HEK293 (cell line): Measurements from ENCODE around the gene WASHC4.

Experiments
- BCL11A ChIP-seq: fragments of 450-650 bp; formaldehyde crosslinking; IDR thresholded peaks from 2 replicates; pipeline ENCODE4 v1.5.1; 2016; ENCODE audit warnings: low read depth, missing biosample characterization, missing genetic modification characterization
- KLF10 ChIP-seq: fragments of 450-650 bp; IDR thresholded peaks from 2 replicates; pipeline ENCODE4 v1.5.1; 2018; ENCODE audit warnings: missing biosample characterization, mild to moderate bottlenecking, missing genetic modification characterization
- KLF9 ChIP-seq: fragments of 450-650 bp; formaldehyde crosslinking; IDR thresholded peaks from 2 replicates; pipeline ENCODE4 v1.5.1; 2016; ENCODE audit warnings: missing biosample characterization, missing genetic modification characterization, low read depth
- SALL2 ChIP-seq: fragments of 450-650 bp; formaldehyde crosslinking; IDR thresholded peaks from 2 replicates; pipeline ENCODE4 v1.5.0; 2017; ENCODE audit warnings: missing biosample characterization, mild to moderate bottlenecking, missing genetic modification characterization, borderline replicate concordance
- YY2 ChIP-seq: fragments of 450-650 bp; formaldehyde crosslinking; IDR thresholded peaks from 2 replicates; pipeline ENCODE4 v1.5.1; 2016; ENCODE audit warnings: missing biosample characterization, missing genetic modification characterization
- ZBTB48 ChIP-seq: fragments of 450-650 bp; formaldehyde crosslinking; IDR thresholded peaks from 2 replicates; pipeline ENCODE4 v1.5.1; 2016; ENCODE audit warnings: missing biosample characterization, missing genetic modification characterization
- ZEB2 ChIP-seq: fragments of 450-650 bp; formaldehyde crosslinking; IDR thresholded peaks from 2 replicates; pipeline ENCODE4 v1.5.1; 2016; ENCODE audit warnings: missing biosample characterization, missing genetic modification characterization
- ZFP37 ChIP-seq: fragments of 450-650 bp; formaldehyde crosslinking; IDR thresholded peaks from 2 replicates; pipeline ENCODE4 v1.5.1; 2016; ENCODE audit warnings: missing biosample characterization, missing genetic modification characterization
- ZNF560 ChIP-seq: fragments of 450-650 bp; formaldehyde crosslinking; IDR thresholded peaks from 2 replicates; pipeline ENCODE4 v1.5.1; 2017; ENCODE audit warnings: missing biosample characterization, missing genetic modification characterization, borderline replicate concordance
- ZNF654 ChIP-seq: fragments of 450-650 bp; formaldehyde crosslinking; IDR thresholded peaks from 2 replicates; pipeline ENCODE4 v1.5.1; 2016; ENCODE audit warnings: low read depth, missing biosample characterization, missing genetic modification characterization
- ZSCAN30 ChIP-seq: fragments of 450-650 bp; IDR thresholded peaks from 2 replicates; pipeline ENCODE4 v1.5.1; 2018; ENCODE audit warnings: missing biosample characterization, mild to moderate bottlenecking, missing genetic modification characterization, moderate library complexity
- TF ChIP-seq, protein P1 (sequence below): fragments of 450-650 bp; formaldehyde crosslinking; IDR thresholded peaks from 2 replicates; pipeline ENCODE4 v1.5.1; 2016; ENCODE audit warnings: missing biosample characterization, missing genetic modification characterization
- TF ChIP-seq, protein P2 (sequence below): fragments of 450-650 bp; formaldehyde crosslinking; IDR thresholded peaks from 2 replicates; pipeline ENCODE4 v1.5.1; 2016; ENCODE audit warnings: missing biosample characterization, missing genetic modification characterization, borderline replicate concordance
- TF ChIP-seq, protein P3 (sequence below): fragments of 450-650 bp; formaldehyde crosslinking; IDR thresholded peaks from 2 replicates; pipeline ENCODE4 v1.5.1; 2017; ENCODE audit warnings: missing biosample characterization, missing genetic modification characterization

- no peak for TF ChIP-seq YY2 (tag by site-specific recombination)
- TF ChIP-seq ZNF560 (tag by site-specific recombination), result no peak
- TF ChIP-seq, protein P1, sequence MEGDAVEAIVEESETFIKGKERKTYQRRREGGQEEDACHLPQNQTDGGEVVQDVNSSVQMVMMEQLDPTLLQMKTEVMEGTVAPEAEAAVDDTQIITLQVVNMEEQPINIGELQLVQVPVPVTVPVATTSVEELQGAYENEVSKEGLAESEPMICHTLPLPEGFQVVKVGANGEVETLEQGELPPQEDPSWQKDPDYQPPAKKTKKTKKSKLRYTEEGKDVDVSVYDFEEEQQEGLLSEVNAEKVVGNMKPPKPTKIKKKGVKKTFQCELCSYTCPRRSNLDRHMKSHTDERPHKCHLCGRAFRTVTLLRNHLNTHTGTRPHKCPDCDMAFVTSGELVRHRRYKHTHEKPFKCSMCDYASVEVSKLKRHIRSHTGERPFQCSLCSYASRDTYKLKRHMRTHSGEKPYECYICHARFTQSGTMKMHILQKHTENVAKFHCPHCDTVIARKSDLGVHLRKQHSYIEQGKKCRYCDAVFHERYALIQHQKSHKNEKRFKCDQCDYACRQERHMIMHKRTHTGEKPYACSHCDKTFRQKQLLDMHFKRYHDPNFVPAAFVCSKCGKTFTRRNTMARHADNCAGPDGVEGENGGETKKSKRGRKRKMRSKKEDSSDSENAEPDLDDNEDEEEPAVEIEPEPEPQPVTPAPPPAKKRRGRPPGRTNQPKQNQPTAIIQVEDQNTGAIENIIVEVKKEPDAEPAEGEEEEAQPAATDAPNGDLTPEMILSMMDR, result no peak
- TF ChIP-seq ZSCAN30, result no peak
- no peak for TF ChIP-seq BCL11A (tag by site-specific recombination)
- TF ChIP-seq, protein P2, sequence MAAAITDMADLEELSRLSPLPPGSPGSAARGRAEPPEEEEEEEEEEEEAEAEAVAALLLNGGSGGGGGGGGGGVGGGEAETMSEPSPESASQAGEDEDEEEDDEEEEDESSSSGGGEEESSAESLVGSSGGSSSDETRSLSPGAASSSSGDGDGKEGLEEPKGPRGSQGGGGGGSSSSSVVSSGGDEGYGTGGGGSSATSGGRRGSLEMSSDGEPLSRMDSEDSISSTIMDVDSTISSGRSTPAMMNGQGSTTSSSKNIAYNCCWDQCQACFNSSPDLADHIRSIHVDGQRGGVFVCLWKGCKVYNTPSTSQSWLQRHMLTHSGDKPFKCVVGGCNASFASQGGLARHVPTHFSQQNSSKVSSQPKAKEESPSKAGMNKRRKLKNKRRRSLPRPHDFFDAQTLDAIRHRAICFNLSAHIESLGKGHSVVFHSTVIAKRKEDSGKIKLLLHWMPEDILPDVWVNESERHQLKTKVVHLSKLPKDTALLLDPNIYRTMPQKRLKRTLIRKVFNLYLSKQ (tag by site-specific recombination), result no peak
- no peak for TF ChIP-seq ZNF654
- TF ChIP-seq, protein P3, sequence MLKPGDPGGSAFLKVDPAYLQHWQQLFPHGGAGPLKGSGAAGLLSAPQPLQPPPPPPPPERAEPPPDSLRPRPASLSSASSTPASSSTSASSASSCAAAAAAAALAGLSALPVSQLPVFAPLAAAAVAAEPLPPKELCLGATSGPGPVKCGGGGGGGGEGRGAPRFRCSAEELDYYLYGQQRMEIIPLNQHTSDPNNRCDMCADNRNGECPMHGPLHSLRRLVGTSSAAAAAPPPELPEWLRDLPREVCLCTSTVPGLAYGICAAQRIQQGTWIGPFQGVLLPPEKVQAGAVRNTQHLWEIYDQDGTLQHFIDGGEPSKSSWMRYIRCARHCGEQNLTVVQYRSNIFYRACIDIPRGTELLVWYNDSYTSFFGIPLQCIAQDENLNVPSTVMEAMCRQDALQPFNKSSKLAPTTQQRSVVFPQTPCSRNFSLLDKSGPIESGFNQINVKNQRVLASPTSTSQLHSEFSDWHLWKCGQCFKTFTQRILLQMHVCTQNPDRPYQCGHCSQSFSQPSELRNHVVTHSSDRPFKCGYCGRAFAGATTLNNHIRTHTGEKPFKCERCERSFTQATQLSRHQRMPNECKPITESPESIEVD (tag by site-specific recombination), result no peak
- TF ChIP-seq KLF10 (tag by site-specific recombination), result no peak
- TF ChIP-seq SALL2 (tag by site-specific recombination), result no peak
- TF ChIP-seq ZEB2 (tag by site-specific recombination), result no peak
- no peak for TF ChIP-seq ZFP37
- TF ChIP-seq KLF9 (tag by site-specific recombination), result no peak; the same call in 1 of the 2 replicates
- no peak for TF ChIP-seq ZBTB48 (tag by site-specific recombination)
Observed at GRCh38 chr12:105120551-105120950, 13.0 kb downstream of the WASHC4 start.
